CD8-positive, alpha-beta memory T cell (primary cell): ENCODE measurements around the gene FXR1. TPM values are rescaled to one million over a fixed set of nuclear protein-coding genes. Genes with fewer than 3 reads are reported as not detected.
"Not testable (repeated sequence)": the region's sequence is repeated elsewhere in the genome, so short reads cannot be mapped to it uniquely, and the experiment has no call there.

ENCODE experiments used
- CTCF ChIA-PET: fragments of 350-600 bp; sonication (Branson Sonifier 250); formaldehyde crosslinking; loops from one replicate; lab custom pipeline; 2021; ENCODE audit warnings: antibody characterized with exemption; lab: Charles Lee
- POLR2A ChIA-PET: fragments of 350-600 bp; sonication (Branson Sonifier 250); formaldehyde crosslinking; loops from one replicate; lab custom pipeline; 2021; ENCODE audit warnings: antibody characterized with exemption; lab: Charles Lee
- DNase-seq, 5 donors: peaks; one replicate each; pipeline versions ENCODE4 v3.0.0 to v3.0.0-alpha.2; 2020 to 2022; ENCODE audit warnings: mixed read lengths in 1 of 5
- H3K27ac ChIP-seq: one replicate; pipeline ENCODE4 v1.7.0; 2013; ENCODE audit warnings: low read depth, mild to moderate bottlenecking, low read length, moderate library complexity
- H3K27me3 ChIP-seq: 2 replicates; pipeline ENCODE4 v1.7.0; 2013; ENCODE audit warnings: low read length, mild to moderate bottlenecking; ENCODE audit not compliant: insufficient read depth, poor library complexity, severe bottlenecking
- H3K36me3 ChIP-seq: 2 replicates; pipeline ENCODE4 v1.7.0; 2013; ENCODE audit warnings: mild to moderate bottlenecking, low read length, moderate library complexity; ENCODE audit not compliant: insufficient read depth
- H3K4me1 ChIP-seq: 2 replicates; pipeline ENCODE4 v1.7.0; 2013; ENCODE audit warnings: mild to moderate bottlenecking, low read length, moderate library complexity; ENCODE audit not compliant: insufficient read depth
- H3K4me3 ChIP-seq: 2 replicates; pipeline ENCODE4 v1.7.0; 2013; ENCODE audit warnings: mild to moderate bottlenecking, low read length
- H3K9me3 ChIP-seq: 2 replicates; pipeline ENCODE4 v1.7.0; 2013; ENCODE audit warnings: mild to moderate bottlenecking, low read length
- H3K27ac Mint-ChIP-seq, 8 donors: one replicate each; pipeline ENCODE4 v1.8.0; 2020 to 2021; ENCODE audit warnings: mixed read lengths in 8 of 8, mild to moderate bottlenecking in 6 of 8, inconsistent platforms in 3 of 8, moderate library complexity in 3 of 8
- H3K27me3 Mint-ChIP-seq, 2 donors: one replicate each; pipeline ENCODE4 v1.8.0; 2020 to 2021; ENCODE audit warnings: mixed read lengths in 2 of 2, mild to moderate bottlenecking in 1 of 2, moderate library complexity in 1 of 2
- H3K36me3 Mint-ChIP-seq, 3 donors: one replicate each; pipeline ENCODE4 v1.8.0; 2020 to 2021; ENCODE audit warnings: mixed read lengths in 3 of 3, inconsistent platforms in 1 of 3, mild to moderate bottlenecking in 1 of 3
- H3K4me1 Mint-ChIP-seq, 3 donors: one replicate each; pipeline ENCODE4 v1.8.0; 2020 to 2021; ENCODE audit warnings: mixed read lengths in 3 of 3, inconsistent platforms in 1 of 3, mild to moderate bottlenecking in 1 of 3
- H3K4me3 Mint-ChIP-seq, 7 donors: one replicate each; pipeline ENCODE4 v1.8.0; 2020 to 2021; ENCODE audit warnings: mixed read lengths in 7 of 7, mild to moderate bottlenecking in 6 of 7, moderate library complexity in 4 of 7, inconsistent platforms in 2 of 7
- H3K9me3 Mint-ChIP-seq, 5 donors: one replicate each; pipeline ENCODE4 v1.8.0; 2020 to 2022; ENCODE audit warnings: mixed read lengths in 5 of 5, mild to moderate bottlenecking in 3 of 5, moderate library complexity in 2 of 5, inconsistent platforms in 1 of 5
- polyA plus RNA-seq: library from polyadenylated mRNA; unstranded; fragments of 300-500 nt; fragmentation: Illumina TruSeq; gene quantifications from one replicate; pipeline ENCODE4 v1.2.3, GENCODE V29; 2021
- total RNA-seq, 2 experiments: library from RNA; stranded (reverse); gene quantifications; one replicate each; pipeline ENCODE4 v1.2.3, GENCODE V29; 2021

Gene FXR1
- total and polyA plus RNA-seq, 3 experiments from 2014 or later, result 49.3 to 141 (median 135) TPM

GRCh38 chr3:180990505-180990904, 78.0 kb downstream of the FXR1 start:
- no peaks in the 10 kb centered on the region for H3K9me3 Mint-ChIP-seq
- POLR2A ChIA-PET, result no interaction called here
- H3K4me1 Mint-ChIP-seq, result peaks cover 29 to 54% (median 50%) of the 10 kb centered on the region in 3 donors
- H3K36me3 Mint-ChIP-seq, result peaks cover 0 to 37% (median 3%) of the 10 kb centered on the region in 3 donors
- Histone ChIP-seq H3K9me3 (no peaks in the 10 kb centered on the region), H3K36me3 (peaks cover 4% of the 10 kb centered on the region), H3K4me1 (peaks cover 20% of the 10 kb centered on the region), H3K4me3 (peak overlapping the region; percentile 69), H3K27me3 (no peaks in the 10 kb centered on the region), H3K27ac (peak overlapping the region; percentile 76)
- CTCF ChIA-PET, result no interaction called here
- H3K4me3 Mint-ChIP-seq, result peak overlapping the region; percentile 89 to 100 (median 98)
- peak overlapping the region; percentile 58 to 99 (median 95) for H3K27ac Mint-ChIP-seq
- H3K27me3 Mint-ChIP-seq, result peaks cover 2 to 3% of the 10 kb centered on the region in 2 donors
- DNase-seq, result no peak

GRCh38 chr3:180996415-180996932, 84.0 kb downstream of the FXR1 start:
- Mint-ChIP-seq H3K27ac (peak overlapping the region in 1 of 8 donors; percentile 16), H3K9me3 (peaks cover 6 to 20% (median 13%) of the 10 kb centered on the region in 5 donors), H3K36me3 (peaks cover 0 to 13% (median 3%) of the 10 kb centered on the region in 3 donors), H3K4me1 (peaks cover 0 to under 1% (median under 1%) of the 10 kb centered on the region in 3 donors), H3K4me3 (no peak overlapping the region), H3K27me3 (peaks cover 12 to 16% of the 10 kb centered on the region in 2 donors)
- H3K27me3 ChIP-seq, result no peaks in the 10 kb centered on the region
- no peak for DNase-seq
- no peaks in the 10 kb centered on the region for H3K4me1 ChIP-seq
- no peak overlapping the region for H3K27ac ChIP-seq
- CTCF ChIA-PET, result no interaction called here
- no peaks in the 10 kb centered on the region for H3K36me3 ChIP-seq
- POLR2A ChIA-PET, result no interaction called here
- no peaks in the 10 kb centered on the region for H3K9me3 ChIP-seq
- no peak overlapping the region for H3K4me3 ChIP-seq

- H3K4me3 Mint-ChIP-seq, H3K27ac ChIP-seq, H3K9me3 ChIP-seq, H3K27me3 ChIP-seq, H3K4me3 ChIP-seq, POLR2A ChIA-PET, H3K4me1 Mint-ChIP-seq, H3K36me3 ChIP-seq, CTCF ChIA-PET, H3K4me1 ChIP-seq, DNase-seq, H3K27ac Mint-ChIP-seq: not testable (repeated sequence)
- peaks cover 15 to 29% of the 10 kb centered on the region in 2 donors for H3K27me3 Mint-ChIP-seq
- H3K36me3 Mint-ChIP-seq, result peaks cover 2 to 39% (median 10%) of the 10 kb centered on the region in 3 donors
- peaks cover 15 to 40% (median 31%) of the 10 kb centered on the region in 5 donors for H3K9me3 Mint-ChIP-seq
Observed at GRCh38 chr3:181002331-181002730, 89.9 kb downstream of the FXR1 start.

- H3K4me3 ChIP-seq, POLR2A ChIA-PET, H3K9me3 ChIP-seq, H3K4me3 Mint-ChIP-seq, CTCF ChIA-PET, H3K36me3 ChIP-seq, H3K27ac Mint-ChIP-seq, H3K4me1 ChIP-seq, H3K27ac ChIP-seq, H3K4me1 Mint-ChIP-seq, DNase-seq, H3K27me3 ChIP-seq: not testable (repeated sequence)
- H3K36me3 Mint-ChIP-seq, result peaks cover 2 to 39% (median 10%) of the 10 kb centered on the region in 3 donors
- peaks cover 15 to 40% (median 31%) of the 10 kb centered on the region in 5 donors for H3K9me3 Mint-ChIP-seq
- H3K27me3 Mint-ChIP-seq, result peaks cover 15 to 29% of the 10 kb centered on the region in 2 donors
Observed at GRCh38 chr3:181003469-181003868, 91.0 kb downstream of the FXR1 start.

GRCh38 chr3:181006541-181006940, 94.1 kb downstream of the FXR1 start:
- CTCF ChIA-PET, result no interaction called here

GRCh38 chr3:181007262-181007661, 94.8 kb downstream of the FXR1 start:
- Mint-ChIP-seq H3K27ac (no peak overlapping the region), H3K4me3 (no peak overlapping the region), H3K27me3 (peaks cover 5 to 8% of the 10 kb centered on the region in 2 donors), H3K4me1 (no peaks in the 10 kb centered on the region), H3K9me3 (peaks cover 2 to 13% (median 10%) of the 10 kb centered on the region in 5 donors), H3K36me3 (peaks cover 1 to 23% (median 2%) of the 10 kb centered on the region in 3 donors)
- Histone ChIP-seq H3K4me1 (no peaks in the 10 kb centered on the region), H3K9me3 (no peaks in the 10 kb centered on the region), H3K27ac (no peak overlapping the region), H3K4me3 (no peak overlapping the region), H3K27me3 (no peaks in the 10 kb centered on the region), H3K36me3 (no peaks in the 10 kb centered on the region)
- ChIA-PET CTCF (no interaction called here), POLR2A (no interaction called here)
- DNase-seq, result no peak

More at GRCh38 chr3:181006541-181006940, 94.1 kb downstream of the FXR1 start:
- Mint-ChIP-seq H3K27me3 (peaks cover 5 to 15% of the 10 kb centered on the region in 2 donors), H3K4me1 (no peaks in the 10 kb centered on the region), H3K36me3 (peaks cover 2 to 26% (median 7%) of the 10 kb centered on the region in 3 donors), H3K9me3 (peaks cover 9 to 21% (median 17%) of the 10 kb centered on the region in 5 donors), H3K4me3 (no peak overlapping the region), H3K27ac (no peak overlapping the region)
- no peak for DNase-seq
- Histone ChIP-seq H3K36me3 (no peaks in the 10 kb centered on the region), H3K27me3 (no peaks in the 10 kb centered on the region), H3K4me3 (no peak overlapping the region), H3K4me1 (no peaks in the 10 kb centered on the region), H3K9me3 (no peaks in the 10 kb centered on the region), H3K27ac (no peak overlapping the region)
- POLR2A ChIA-PET, result no interaction called here

- ChIA-PET POLR2A (no interaction called here), CTCF (no interaction called here)
- no peaks in the 10 kb centered on the region for H3K9me3 ChIP-seq
- H3K27me3 ChIP-seq, result no peaks in the 10 kb centered on the region
- H3K27ac ChIP-seq, result no peak overlapping the region
- no peak overlapping the region for H3K27ac Mint-ChIP-seq
- no peak overlapping the region for H3K4me3 Mint-ChIP-seq
- no peaks in the 10 kb centered on the region for H3K4me1 ChIP-seq
- no peak overlapping the region for H3K4me3 ChIP-seq
- peaks cover 0 to 2% (median 0%) of the 10 kb centered on the region in 5 donors for H3K9me3 Mint-ChIP-seq
- no peaks in the 10 kb centered on the region for H3K36me3 ChIP-seq
- no peak for DNase-seq
- peaks cover 0 to 10% (median 0%) of the 10 kb centered on the region in 3 donors for H3K36me3 Mint-ChIP-seq
- no peaks in the 10 kb centered on the region for H3K4me1 Mint-ChIP-seq
- peaks cover 0 to 2% of the 10 kb centered on the region in 2 donors for H3K27me3 Mint-ChIP-seq
Observed at GRCh38 chr3:181008796-181009195, 96.3 kb downstream of the FXR1 start.

GRCh38 chr3:181009225-181009624, 96.8 kb downstream of the FXR1 start:
- Mint-ChIP-seq H3K36me3 (peaks cover 0 to 10% (median 0%) of the 10 kb centered on the region in 3 donors), H3K27ac (no peak overlapping the region), H3K9me3 (peaks cover 0 to 2% (median 0%) of the 10 kb centered on the region in 5 donors), H3K4me1 (no peaks in the 10 kb centered on the region), H3K27me3 (peaks cover 0 to 3% of the 10 kb centered on the region in 2 donors), H3K4me3 (no peak overlapping the region)
- no peak for DNase-seq
- no peaks in the 10 kb centered on the region for H3K9me3 ChIP-seq
- no peaks in the 10 kb centered on the region for H3K27me3 ChIP-seq
- ChIA-PET POLR2A (no interaction called here), CTCF (no interaction called here)
- no peak overlapping the region for H3K4me3 ChIP-seq
- H3K4me1 ChIP-seq, result no peaks in the 10 kb centered on the region
- H3K27ac ChIP-seq, result no peak overlapping the region
- H3K36me3 ChIP-seq, result no peaks in the 10 kb centered on the region
